PC-9 (cell line): ENCODE measurements around the gene ALPK3. TPM values are rescaled to one million over a fixed set of nuclear protein-coding genes. Genes with fewer than 3 reads are reported as not detected.

Source experiments
- BruUV-seq: library from RNA; stranded (reverse); fragments of 400-500 nt; replicated peaks from 2 replicates; lab custom pipeline; 2021; lab: Mats Ljungman, UMichigan
- CTCF ChIA-PET: fragments of 300-600 bp; sonication (Branson Sonifier 250); formaldehyde crosslinking; loops from one replicate; lab custom pipeline; 2022; ENCODE audit warnings: antibody characterized with exemption; lab: Charles Lee
- POLR2A ChIA-PET: fragments of 300-600 bp; sonication (Branson Sonifier 250); formaldehyde crosslinking; loops from one replicate; lab custom pipeline; 2022; ENCODE audit warnings: antibody characterized with exemption; ENCODE audit not compliant: unreplicated experiment; lab: Charles Lee
- DNase-seq, 2 experiments: peaks; one replicate each; pipeline versions ENCODE4 v3.0.0 to v3.0.0-alpha.2; 2015 to 2022; ENCODE audit warnings: mixed read lengths in 1 of 2
- H2AFZ ChIP-seq: fragments of 200-600 bp; sonication (generic); 2 replicates; pipeline ENCODE4 v1.8.1; 2017; ENCODE audit warnings: antibody characterized with exemption
- H3F3A ChIP-seq: fragments of 200-600 bp; sonication (generic); 2 replicates; pipeline ENCODE4 v1.8.1; 2017; ENCODE audit warnings: antibody characterized with exemption, mild to moderate bottlenecking, low read depth; ENCODE audit not compliant: insufficient read depth
- H3K27ac ChIP-seq: fragments of 200-600 bp; sonication (generic); 2 replicates; pipeline ENCODE4 v1.6.1; 2016; ENCODE audit warnings: mixed run types
- H3K27me3 ChIP-seq: fragments of 200-600 bp; sonication (generic); 2 replicates; pipeline ENCODE4 v1.6.1; 2016; ENCODE audit warnings: low read depth, mixed run types; ENCODE audit not compliant: insufficient read depth
- H3K36me3 ChIP-seq: fragments of 200-600 bp; sonication (generic); 2 replicates; pipeline ENCODE4 v1.6.1; 2016; ENCODE audit warnings: low read depth, mixed run types
- H3K4me1 ChIP-seq: fragments of 200-600 bp; sonication (generic); replicated peaks from 2 replicates; pipeline ENCODE4 v1.6.1; 2016; ENCODE audit warnings: mixed run types; ENCODE audit not compliant: insufficient read depth
- H3K4me2 ChIP-seq: fragments of 200-600 bp; sonication (generic); 2 replicates; pipeline ENCODE4 v1.6.1; 2017; ENCODE audit warnings: mixed run types
- H3K4me3 ChIP-seq: fragments of 200-600 bp; sonication (generic); 2 replicates; pipeline ENCODE4 v1.6.1; 2016; ENCODE audit warnings: mixed run types
- H3K79me2 ChIP-seq: fragments of 200-600 bp; sonication (generic); 2 replicates; pipeline ENCODE4 v1.6.1; 2017; ENCODE audit warnings: low read depth, mixed run types
- H3K9me2 ChIP-seq: fragments of 200-600 bp; sonication (generic); 2 replicates; pipeline ENCODE4 v1.8.1; 2017; ENCODE audit warnings: mild to moderate bottlenecking; ENCODE audit not compliant: insufficient read depth
- H3K9me3 ChIP-seq: fragments of 200-600 bp; sonication (generic); 2 replicates; pipeline ENCODE4 v1.8.1; 2016; ENCODE audit warnings: low read depth; ENCODE audit not compliant: insufficient read depth
- H4K20me1 ChIP-seq: fragments of 200-600 bp; sonication (generic); 2 replicates; pipeline ENCODE4 v1.8.1; 2017; ENCODE audit not compliant: insufficient read depth
- EZH2 ChIP-seq: fragments of 200-600 bp; sonication (generic); IDR thresholded peaks from 2 replicates; pipeline ENCODE4 v1.8.0; 2017; ENCODE audit warnings: antibody characterized with exemption, low read depth
- intact Hi-C: fragments of 100-400 bp; cut with micrococcal nuclease; formaldehyde crosslinking; loops from one replicate; pipeline ENCODE4 v1.10.0; 2022; ENCODE audit not compliant: unreplicated experiment
- total RNA-seq: library from RNA; stranded (reverse); gene quantifications from 2 replicates; pipeline ENCODE4 v1.2.3, GENCODE V29; 2021
- TF ChIP-seq, protein P1 (sequence below): fragments of 200-600 bp; sonication (generic); conservative IDR thresholded peaks from 2 replicates; pipeline ENCODE4 v1.6.1; 2017; ENCODE audit warnings: mixed run types, antibody characterized with exemption, mild to moderate bottlenecking, moderate library complexity

ALPK3 gene
- total RNA-seq, 1 experiment from 2014 or later: 8.1 TPM

GRCh38 chr15:84810073-84810840 lies 6.9 kb upstream of the ALPK3 start:
- peaks cover 10% of the 10 kb centered on the region; the same call in 1 of the 2 replicates for H3F3A ChIP-seq
- no peak overlapping the region for H3K4me2 ChIP-seq
- 0 out of 2 replicates have a peak, but pooled peaks cover 8% of the 10 kb centered on the region for H3K4me1 ChIP-seq
- no peak overlapping the region for H2AFZ ChIP-seq
- no peak overlapping the region for H3K4me3 ChIP-seq
- no peaks in the 10 kb centered on the region for H3K9me2 ChIP-seq
- no peak for DNase-seq
- intact Hi-C loops: no loop called here
- no TSS peak for BruUV-seq
- no peak overlapping the region for H3K27ac ChIP-seq
- ChIA-PET CTCF (interaction anchor here (0.6 to 1.1 kb wide), 2 partner anchors 35 to 46 kb away, joined by 6 read pairs; no protein-coding TSS in a partner anchor), POLR2A (no interaction called here)
- no peaks in the 10 kb centered on the region for H3K36me3 ChIP-seq
- no peak for TF ChIP-seq EZH2
- TF ChIP-seq, protein P1, sequence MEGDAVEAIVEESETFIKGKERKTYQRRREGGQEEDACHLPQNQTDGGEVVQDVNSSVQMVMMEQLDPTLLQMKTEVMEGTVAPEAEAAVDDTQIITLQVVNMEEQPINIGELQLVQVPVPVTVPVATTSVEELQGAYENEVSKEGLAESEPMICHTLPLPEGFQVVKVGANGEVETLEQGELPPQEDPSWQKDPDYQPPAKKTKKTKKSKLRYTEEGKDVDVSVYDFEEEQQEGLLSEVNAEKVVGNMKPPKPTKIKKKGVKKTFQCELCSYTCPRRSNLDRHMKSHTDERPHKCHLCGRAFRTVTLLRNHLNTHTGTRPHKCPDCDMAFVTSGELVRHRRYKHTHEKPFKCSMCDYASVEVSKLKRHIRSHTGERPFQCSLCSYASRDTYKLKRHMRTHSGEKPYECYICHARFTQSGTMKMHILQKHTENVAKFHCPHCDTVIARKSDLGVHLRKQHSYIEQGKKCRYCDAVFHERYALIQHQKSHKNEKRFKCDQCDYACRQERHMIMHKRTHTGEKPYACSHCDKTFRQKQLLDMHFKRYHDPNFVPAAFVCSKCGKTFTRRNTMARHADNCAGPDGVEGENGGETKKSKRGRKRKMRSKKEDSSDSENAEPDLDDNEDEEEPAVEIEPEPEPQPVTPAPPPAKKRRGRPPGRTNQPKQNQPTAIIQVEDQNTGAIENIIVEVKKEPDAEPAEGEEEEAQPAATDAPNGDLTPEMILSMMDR: no peak
- H4K20me1 ChIP-seq: no peaks in the 10 kb centered on the region
- no peaks in the 10 kb centered on the region for H3K27me3 ChIP-seq
- H3K79me2 ChIP-seq: no peaks in the 10 kb centered on the region
- no peaks in the 10 kb centered on the region for H3K9me3 ChIP-seq

DNA sequence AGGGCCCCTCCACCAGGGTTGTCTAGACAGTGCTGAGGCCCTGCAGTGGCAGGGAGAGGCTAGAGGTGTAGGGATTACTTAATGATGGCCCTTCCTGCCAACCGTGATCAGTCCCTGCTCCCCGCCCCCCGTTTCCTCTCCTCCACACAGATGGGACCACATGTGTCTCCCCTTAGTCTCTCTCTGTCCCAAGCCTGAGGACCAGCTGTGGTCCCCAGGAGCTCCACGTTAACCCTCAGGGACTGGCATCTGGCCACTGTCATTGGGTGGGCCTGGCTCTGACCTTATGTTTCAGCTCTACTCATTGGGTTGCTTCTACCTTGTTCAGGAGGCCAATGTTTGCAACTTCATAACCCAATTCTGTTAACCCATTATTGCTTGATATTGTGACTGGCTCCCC lies 6.0 kb upstream of the ALPK3 start:
- no peaks in the 10 kb centered on the region for H3K9me3 ChIP-seq
- H3F3A ChIP-seq: peaks cover 10% of the 10 kb centered on the region; the same call in 1 of the 2 replicates
- H4K20me1 ChIP-seq: no peaks in the 10 kb centered on the region
- no peaks in the 10 kb centered on the region for H3K27me3 ChIP-seq
- BruUV-seq: no TSS peak
- no peaks in the 10 kb centered on the region for H3K79me2 ChIP-seq
- TF ChIP-seq EZH2: no peak
- TF ChIP-seq, protein P1: no peak
- H3K4me3 ChIP-seq: no peak overlapping the region
- no peaks in the 10 kb centered on the region for H3K36me3 ChIP-seq
- no peak for DNase-seq
- no peaks in the 10 kb centered on the region for H3K9me2 ChIP-seq
- H3K4me1 ChIP-seq: 0 out of 2 replicates have a peak, but pooled peaks cover 8% of the 10 kb centered on the region
- H2AFZ ChIP-seq: no peak overlapping the region
- no peak overlapping the region for H3K27ac ChIP-seq
- POLR2A ChIA-PET: interaction anchor here (0.6 kb wide), 1 partner anchor 121 kb away, joined by 6 read pairs; no protein-coding TSS in a partner anchor
- intact Hi-C loops: no loop called here
- CTCF ChIA-PET: interaction anchor here (1.1 kb wide), 1 partner anchor 34 kb away, joined by 6 read pairs; no protein-coding TSS in a partner anchor
- no peak overlapping the region for H3K4me2 ChIP-seq

- no peak for DNase-seq
- ChIA-PET CTCF (no interaction called here), POLR2A (interaction anchor here (0.6 kb wide), 1 partner anchor 120 kb away, joined by 6 read pairs; no protein-coding TSS in a partner anchor)
- Histone ChIP-seq H3K4me3 (no peak overlapping the region), H3K4me1 (0 out of 2 replicates have a peak, but pooled peaks cover 8% of the 10 kb centered on the region), H2AFZ (no peak overlapping the region), H3K27me3 (no peaks in the 10 kb centered on the region), H3K79me2 (no peaks in the 10 kb centered on the region), H4K20me1 (no peaks in the 10 kb centered on the region), H3K36me3 (no peaks in the 10 kb centered on the region), H3K4me2 (no peak overlapping the region), H3K9me3 (no peaks in the 10 kb centered on the region), H3K9me2 (no peaks in the 10 kb centered on the region), H3F3A (peaks cover 10% of the 10 kb centered on the region; the same call in 1 of the 2 replicates), H3K27ac (no peak overlapping the region)
- TF ChIP-seq EZH2: no peak
- TF ChIP-seq, protein P1: no peak
- intact Hi-C loops: no loop called here
- no TSS peak for BruUV-seq
Measured at GRCh38 chr15:84811828-84812227, 5.3 kb upstream of the ALPK3 start.
